DMS79 treated with DMSO at 0.1 percent for 48 hours (cell line): Measurements from ENCODE around the gene RABGAP1L.

Experiments
- DNase-seq: peaks from one replicate; lab custom pipeline; 2025; lab: John Stamatoyannopoulos, UW

The RABGAP1L gene

DNA sequence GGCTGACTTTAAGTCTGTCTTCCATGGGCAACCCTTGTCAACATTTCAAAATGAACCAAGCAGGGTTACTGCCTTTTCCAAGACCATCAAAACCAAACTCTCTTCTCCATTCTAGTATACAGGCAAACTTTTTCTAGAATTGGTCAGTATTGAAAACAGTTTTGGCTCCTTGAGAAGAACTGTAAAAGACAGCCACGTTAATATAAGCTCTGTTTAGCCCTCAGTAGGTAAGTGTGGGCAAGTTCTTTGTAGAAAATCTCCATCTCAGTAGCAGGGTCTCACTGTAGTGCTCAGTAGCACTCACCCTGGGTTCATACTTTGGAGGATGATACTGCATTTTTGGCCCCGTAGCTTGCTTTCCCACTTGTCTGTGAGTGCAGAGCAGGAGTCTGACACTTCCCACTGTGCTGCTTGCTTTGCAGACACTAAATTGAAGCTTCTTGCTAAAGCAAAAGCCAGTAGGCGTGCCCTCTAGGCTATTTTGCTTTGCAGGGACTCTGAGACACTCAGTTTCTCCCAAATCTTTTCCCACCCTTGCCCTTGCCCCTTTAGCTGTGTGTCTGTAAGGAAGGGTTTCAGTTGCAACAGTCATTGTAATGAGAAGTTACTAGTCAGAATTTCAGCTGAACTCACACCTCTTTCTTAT is 806.2 kb downstream of the RABGAP1L start:
- no peak for DNase-seq

DNA sequence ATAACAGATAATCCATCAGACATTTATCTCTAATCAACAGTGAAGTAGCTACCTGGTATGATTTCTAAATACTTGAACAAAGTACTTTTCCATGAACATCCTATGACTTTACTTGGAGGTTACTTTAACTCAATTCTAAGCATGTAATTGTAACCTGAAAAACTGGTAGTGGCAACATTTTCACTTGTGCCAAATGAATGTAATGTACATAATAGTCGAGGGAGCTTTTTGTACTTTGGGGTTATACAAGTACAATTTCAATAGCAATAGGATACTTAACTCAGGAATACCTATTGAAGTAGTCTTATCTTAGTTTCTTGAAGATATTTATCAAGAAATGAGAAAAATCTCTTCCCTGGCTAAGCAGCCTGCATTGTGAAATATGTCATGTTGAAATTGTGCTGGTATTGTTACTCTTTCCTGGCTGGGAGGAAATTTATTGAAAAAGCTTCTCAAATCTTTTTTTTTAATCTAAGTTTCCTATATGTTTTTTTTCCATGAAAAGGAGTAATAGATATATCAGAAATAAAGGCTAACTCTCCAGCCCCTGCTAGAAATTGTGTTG is 806.8 kb downstream of the RABGAP1L start:
- peak; percentile 24 for DNase-seq

DNA sequence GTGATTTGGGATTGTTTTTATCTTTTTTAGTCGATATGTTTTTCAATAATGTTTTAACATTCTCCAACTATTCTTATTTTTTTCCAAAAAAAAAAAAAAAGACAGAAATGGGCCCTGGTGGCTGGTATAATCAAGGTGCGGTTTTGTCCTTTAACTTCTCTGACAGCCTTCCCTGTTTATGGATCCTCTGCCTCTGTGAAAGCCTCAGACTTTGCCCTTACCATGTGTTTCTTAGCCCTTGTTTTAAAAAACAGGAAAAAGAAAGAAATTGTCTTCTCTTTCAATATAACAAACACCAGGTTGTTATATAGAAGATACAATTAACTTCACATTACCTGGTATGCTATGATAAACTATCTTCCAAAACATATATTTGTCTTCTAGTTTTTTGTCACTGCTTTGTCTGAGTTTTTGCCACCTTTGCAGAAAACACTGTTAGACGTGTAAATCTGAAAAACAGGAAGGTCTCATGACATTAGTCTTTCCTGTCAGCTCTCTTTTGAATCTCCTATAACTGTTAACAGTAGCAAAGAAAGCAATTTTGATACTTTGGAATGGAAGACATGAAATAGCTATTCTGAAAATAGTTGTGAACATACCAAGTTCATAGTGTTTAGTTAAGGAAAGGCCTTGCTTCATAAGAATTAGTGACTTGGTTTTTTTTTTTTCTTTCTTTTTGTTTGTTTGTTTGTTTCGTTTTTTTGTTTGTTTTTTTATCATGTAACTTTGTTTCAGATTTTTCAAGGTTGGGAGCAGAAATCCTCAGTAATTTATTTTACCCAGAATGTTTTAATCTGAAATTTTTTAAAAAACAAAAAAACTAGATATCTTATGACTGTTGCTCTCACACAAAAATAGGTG is 808.8 kb downstream of the RABGAP1L start:
- DNase-seq: no peak

DNA sequence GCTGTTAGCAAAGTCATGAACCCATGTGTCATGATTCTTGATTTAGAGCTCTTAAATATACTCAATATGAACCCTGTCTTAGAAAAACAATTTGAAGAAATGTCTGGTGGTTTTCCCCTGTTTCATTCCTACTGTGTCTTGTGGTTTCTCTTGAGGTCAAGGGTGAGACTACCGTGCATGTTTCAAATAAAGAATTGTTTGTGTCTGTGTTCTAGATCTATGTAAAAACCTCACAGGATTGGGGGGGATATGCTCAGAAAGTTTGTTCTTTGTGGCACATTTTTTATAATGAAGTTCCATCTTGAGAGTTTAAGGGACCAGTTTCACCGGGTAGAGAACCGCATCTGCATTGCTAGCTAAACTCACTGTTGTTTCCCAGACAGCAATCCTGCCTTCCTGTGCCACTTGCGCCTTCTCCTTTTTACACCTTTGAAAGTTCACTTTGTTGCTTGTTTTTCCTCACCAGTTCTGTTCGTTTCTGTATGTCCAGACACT is 809.5 kb downstream of the RABGAP1L start:
- DNase-seq: no peak

DNA sequence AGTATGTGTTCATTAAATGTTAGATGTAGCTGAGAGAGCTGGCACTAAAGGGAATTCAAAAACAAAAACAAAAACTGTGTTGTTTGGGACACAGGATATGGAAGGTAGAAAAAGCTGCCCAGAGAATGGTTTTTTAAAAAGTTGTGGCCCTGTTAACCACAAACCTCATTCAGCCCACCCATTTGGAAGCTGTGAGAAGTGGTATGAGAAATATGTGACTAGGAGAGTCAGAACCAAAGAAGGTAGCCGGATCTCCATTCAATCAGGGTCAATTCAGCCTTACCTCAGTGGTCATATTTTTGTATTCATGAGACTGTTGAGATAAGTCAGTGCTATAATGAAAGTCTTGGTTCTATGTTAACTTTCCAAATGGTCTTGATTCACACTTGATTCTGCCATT is 810.7 kb downstream of the RABGAP1L start:
- DNase-seq: no peak

DNA sequence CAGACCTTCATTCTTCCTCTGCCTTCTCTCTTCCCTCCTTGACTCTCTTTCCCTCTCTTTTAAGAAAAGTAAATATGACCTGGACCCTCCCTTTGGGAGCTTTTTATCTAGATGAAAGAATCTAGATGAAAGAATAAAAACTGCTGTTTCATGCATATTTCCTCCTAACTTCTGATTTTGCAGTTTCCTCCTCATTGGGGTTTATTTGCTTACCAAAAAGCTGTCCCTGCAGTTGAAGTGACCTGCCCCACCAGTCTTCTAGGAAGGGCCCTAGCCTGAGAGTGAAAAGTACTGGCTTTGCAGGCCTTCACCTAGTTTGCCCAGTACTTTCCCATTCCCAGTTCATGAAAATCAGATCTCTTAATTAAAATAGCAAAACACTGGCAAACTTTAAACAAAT is 812.1 kb downstream of the RABGAP1L start:
- no peak for DNase-seq

DNA sequence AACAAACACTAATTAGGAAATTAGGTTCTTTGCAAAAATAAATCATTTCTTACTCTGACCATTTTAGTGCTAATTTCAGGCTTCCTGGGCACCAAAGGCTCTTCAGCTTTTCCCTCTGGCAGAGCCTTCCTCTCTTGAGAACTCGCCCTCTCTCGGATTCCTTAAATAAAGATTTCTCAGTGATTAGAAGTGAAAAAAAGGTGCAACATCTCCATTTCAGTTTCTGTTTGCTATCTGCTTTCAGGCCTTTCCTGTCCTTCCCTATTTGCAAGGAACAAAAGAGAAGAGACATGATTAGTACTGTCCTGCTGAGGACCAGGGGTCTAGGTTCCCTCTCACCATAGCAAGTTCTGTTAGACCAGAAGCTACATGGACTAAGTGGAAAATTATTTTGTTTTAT is 812.6 kb downstream of the RABGAP1L start:
- no peak for DNase-seq

DNA sequence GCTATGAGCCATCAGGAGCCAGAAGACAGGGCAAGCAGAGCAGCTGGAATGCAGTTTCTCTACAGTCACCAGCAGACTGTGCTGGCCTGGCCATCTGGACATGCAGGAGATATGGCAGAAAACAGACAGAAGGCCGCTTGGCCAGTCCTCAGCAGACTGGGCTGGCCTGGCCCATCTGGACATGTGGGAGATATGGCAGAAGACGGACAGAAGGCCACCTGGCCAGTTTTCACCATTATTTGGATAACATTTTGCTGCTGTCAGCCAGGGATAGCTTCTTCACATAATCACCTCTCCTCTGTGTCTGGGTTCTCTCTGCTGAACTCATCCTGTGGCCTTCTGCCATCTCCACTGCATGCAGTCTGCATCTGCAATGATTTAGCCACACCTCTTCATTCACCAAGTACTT is 815.4 kb downstream of the RABGAP1L start:
- no peak for DNase-seq

DNA sequence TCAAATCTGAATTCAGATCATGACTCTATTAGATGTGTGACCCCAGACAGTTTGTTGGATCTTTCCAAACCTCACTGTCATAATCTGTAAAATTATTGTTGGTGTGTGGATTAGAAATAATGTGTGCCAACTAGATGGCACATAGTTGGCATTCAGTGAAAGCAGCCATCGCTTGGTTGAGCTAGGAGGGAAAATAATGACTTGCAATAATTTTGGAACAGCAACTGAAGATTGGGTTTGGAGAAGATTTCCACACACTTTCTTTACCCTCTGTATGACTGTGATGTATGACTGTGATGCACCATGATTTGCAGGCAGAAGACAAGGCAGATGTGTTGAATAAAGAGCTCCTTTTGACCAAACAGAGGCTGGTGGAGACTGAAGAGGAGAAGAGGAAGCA is 816.4 kb downstream of the RABGAP1L start:
- no peak for DNase-seq

DNA sequence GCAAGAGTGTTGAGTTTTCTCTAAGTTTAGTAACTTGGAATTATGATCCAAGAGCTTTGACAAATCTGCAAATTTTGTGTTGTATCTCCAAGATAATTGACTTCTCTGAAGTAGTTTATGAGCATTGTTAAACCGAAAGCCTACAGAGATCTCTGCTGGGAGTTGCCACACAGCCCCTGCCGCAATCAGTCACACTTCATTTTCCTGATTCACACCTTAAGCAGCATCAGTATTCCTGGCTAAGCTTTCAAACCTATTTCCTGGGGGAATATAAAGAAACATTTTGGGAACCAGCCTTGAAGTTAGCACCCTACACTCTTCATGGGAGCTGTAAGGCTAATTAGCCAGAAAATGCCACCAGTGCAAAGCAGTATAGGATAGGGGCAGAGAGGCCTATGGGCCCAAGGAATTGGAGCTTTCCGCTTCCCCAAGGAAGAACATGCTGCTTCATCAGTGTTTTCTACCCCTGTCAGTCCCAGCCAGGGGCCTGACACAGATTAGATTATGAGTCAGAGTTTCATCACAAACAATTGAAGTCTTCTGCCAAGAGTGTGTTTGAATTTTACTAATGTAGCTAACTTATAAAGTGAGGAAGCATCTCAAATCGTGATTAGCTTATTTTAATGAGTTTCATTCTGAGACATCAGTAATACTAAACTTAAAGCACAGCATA is 817.3 kb downstream of the RABGAP1L start:
- no peak for DNase-seq

DNA sequence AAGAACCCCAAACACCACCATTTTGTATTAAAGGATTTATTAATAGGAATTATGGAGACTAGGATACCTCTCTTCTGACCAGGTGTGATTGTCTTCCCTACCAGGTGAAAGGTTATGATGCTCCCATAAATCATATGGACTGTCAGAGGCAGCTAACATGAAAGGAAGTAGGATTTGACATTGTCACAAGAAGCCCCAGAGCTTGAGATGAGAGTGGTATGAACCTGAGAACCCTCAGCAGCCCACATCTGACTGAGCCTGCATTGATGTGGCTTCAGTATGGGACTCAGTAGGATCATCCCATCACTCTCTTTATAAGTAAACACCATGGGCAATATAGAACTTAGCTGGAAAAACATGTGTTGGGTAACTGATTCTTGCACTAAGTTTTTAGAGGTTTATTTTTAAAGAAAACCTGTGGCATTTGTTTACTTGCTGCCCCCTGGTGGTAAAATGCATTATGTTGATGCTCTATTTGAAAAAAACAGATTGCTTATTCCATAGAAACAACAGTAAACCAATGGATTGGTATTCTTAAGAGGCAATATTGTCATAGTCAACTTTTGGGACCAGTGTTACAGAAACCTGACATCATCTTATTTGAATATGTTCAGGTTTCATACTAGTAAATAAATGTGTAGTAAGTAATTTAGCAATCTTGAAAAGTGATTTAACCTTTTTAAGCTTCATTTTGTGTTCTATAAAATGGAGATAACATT is 823.8 kb downstream of the RABGAP1L start:
- peak; percentile 4 for DNase-seq

DNA sequence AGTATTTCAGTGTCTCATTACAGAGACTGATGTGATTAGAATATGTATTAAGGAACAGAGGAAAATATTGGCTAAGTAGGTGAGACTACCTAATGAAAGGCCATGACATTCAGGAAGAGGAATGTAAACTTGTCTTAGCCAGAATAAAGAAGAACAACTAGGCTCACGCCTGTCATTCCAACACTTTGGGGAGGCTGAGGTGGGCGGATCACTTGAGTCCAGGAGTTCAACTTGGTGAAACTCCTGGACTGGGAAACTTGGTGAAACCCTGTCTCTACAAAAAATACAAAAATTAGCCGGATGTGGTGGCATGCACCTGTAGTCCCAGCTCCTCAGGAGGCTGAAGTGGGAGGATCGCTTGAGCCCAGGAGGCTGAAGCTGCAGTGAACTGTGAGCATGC is 825.6 kb downstream of the RABGAP1L start:
- DNase-seq: no peak

DNA sequence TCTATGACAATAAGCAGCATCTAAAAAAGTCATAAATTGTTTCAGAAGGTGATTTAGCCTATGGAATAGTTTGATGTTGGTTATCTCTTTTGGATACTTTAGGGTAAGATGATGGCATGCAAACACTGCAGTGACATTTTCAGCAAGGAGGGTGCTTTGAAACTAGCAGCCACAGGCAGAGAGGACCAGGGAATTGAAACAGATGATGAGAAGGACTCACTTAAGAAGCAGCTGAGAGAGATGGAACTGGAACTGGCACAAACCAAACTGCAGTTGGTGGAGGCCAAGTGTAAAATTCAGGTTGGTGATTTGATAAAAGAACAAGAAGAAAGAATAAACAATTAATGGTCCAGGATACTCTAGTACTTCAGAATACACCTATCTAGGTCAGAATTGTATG is 829.2 kb downstream of the RABGAP1L start:
- DNase-seq: no peak

DNA sequence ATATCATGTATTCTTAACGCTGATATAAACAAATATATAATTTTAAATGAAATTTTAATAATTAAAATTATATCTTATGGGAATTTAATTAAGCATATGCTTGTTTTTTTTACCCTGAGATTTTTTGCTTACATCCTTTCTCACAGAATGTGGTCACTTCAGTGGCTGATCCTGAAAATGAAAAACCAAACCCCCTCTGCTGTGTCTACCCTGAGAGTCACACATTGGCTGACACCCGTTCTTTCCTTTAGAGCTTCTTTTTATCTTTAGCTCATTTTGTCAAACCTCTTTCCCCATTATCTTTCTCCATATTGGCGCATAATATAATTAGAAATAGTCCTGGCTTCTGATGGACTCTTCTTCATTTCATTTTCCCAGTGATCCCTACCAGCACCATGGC is 829.7 kb downstream of the RABGAP1L start:
- no peak for DNase-seq

DNA sequence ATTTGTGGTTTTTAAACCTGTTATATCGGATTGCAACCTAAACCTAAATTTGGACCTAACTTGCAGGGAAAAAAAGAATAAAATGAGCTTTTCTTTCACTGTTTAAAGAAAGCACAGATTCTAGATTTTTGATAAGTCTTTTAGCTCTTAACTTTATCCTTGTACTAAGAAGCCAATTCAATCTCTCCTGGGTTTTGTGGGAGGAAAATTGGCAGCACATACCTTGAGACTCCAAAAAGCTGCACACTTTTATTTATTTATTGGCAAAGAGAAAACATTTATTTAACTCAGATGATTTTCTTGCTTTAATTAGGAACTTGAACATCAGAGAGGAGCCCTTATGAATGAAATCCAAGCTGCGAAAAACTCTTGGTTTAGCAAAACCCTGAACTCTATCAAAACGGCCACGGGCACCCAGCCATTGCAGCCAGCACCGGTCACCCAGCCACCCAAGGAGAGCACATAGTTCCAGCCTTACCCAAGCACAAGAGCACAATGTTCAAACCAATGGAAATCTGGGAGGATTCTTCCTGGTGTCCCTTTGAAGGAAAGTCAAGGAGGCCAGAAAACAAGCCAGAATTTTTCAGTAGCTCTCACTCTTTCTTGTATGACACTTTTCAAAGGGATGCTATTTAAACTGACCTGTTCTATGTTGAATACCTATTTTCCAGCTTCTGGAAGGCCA is 830.4 kb downstream of the RABGAP1L start:
- no peak for DNase-seq

DNA sequence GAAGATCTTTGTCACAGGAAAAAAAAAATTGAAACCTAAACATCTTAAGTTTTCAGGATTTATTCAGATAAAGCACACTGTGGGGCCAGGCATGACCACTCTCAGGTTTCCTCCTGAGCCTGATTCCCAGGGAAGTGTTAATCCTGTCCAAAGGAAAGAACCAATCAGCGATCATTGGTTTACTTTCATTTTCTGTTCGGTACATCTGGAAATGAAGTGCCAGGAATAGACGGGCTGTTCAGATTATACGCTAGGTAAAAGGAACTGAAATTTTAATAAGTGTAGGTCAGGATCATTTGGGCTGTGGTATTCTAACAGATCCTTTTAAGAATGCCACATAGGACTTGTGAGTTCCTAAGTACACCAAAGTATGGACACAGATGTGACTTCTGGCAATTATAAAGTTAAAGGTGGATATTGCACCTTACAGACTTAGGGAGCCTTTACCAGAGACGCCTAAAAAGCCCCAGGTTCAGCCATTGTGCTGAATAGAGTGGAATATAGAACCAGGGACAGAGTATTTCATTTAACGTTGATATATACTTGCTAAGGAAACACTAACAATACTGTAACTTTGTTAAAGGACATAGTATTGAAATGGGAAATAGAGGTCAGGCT is 831.2 kb downstream of the RABGAP1L start:
- DNase-seq: peak; percentile 53

DNA sequence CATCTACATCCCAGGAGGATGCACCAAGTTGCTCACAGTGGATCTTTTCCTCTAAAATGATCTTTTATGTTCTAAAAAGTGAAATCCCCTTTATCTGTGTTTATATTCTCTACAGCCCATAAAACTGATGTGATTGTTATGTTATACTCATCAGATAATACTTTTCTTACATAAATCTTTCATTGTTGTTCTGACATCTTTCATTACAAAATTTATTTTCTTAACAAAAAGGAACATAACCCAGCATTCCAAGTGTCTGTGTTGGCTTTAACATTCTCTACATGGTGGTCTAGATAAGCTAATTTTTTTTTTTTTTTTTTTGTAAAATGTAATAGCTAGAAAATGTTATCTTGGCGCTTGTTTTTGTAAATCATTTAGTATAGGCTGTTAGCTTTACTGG is 832.2 kb downstream of the RABGAP1L start:
- DNase-seq: no peak

DNA sequence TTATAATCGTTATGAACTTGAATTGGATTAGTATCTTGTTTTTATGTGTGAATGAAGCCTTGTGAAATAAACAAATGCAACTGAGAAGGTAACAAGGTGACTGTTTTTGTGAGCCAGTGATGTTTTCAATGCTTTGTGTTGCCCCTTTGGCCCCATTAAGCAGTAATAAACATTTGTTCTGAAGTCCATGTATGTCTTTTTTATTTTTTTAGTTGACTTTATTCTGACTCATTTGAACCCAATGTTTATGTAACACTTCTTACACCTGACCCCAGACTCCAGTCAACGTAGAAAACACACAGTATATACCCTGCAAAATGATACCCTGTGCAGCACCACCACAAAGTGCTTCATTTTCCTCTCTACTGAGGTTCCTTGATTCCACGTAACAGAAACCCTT is 835.8 kb downstream of the RABGAP1L start:
- DNase-seq: no peak

DNA sequence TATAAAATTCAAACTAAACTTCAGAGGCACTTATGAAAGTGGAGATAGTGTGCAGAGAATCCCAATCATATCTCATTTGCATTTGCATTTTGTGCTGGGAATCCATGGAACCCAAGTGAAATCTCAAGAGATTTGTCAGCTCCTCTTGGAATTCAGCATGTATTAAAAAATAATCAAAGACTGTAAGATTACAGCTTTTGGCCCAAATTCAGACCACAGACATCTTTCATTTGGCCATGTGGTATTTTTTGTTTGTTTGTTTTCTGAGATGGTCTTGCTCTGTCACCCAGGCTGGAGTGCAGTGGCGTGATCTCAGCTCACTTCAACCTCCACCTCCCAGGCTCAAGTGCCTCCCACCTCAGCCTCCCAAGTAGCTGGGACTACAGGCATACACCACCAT is 836.6 kb downstream of the RABGAP1L start:
- DNase-seq: no peak

DNA sequence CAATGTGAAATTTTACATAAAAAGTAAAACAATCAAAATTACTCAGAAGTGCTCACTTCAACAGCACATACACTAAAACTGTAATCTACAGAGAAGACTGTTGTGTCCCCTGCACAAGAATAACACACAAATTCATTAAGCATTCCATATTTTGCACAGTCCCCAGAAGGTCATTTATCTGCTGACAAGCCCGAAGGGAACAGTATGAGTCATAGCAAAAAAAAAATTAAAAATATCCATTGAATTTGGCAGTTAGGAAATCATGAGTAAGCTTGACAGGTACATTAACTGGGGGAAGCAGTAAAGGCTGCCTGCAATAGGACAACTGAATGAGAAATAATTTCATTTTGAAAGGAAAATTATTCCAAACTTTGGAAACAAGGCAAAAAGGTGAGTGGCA is 837.2 kb downstream of the RABGAP1L start:
- DNase-seq: no peak

DNA sequence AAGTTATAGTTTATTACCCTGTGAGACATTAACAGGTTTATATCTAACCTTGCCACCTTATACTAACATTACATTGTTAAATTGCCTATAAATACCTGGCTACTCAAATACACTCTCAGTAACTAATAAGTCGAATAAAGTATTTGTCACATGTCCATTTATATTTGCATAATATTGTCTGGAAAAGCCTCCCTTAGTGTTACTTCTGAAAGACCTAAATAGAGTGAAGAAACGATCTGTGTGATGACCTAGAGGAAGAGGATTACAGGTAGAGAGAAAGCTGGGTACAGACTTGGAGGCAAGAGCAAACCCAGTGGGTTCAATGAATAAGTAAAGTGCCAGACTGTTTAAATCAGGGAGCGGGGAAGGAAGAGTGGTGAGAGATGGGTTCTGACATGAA is 837.7 kb downstream of the RABGAP1L start:
- DNase-seq: no peak
